Urothelium cell line (cell line): Measurements from ENCODE around the gene COQ10B.

Experiments used
- DNase-seq: peaks from one replicate; pipeline ENCODE4 v3.0.0; 2011; ENCODE audit warnings: low spot score, mixed read lengths
- FAIRE-seq: peaks from 2 replicates; lab custom pipeline; 2011; peaks lifted over from hg19 to GRCh38; lab: Jason Lieb, UNC

The COQ10B gene

DNA sequence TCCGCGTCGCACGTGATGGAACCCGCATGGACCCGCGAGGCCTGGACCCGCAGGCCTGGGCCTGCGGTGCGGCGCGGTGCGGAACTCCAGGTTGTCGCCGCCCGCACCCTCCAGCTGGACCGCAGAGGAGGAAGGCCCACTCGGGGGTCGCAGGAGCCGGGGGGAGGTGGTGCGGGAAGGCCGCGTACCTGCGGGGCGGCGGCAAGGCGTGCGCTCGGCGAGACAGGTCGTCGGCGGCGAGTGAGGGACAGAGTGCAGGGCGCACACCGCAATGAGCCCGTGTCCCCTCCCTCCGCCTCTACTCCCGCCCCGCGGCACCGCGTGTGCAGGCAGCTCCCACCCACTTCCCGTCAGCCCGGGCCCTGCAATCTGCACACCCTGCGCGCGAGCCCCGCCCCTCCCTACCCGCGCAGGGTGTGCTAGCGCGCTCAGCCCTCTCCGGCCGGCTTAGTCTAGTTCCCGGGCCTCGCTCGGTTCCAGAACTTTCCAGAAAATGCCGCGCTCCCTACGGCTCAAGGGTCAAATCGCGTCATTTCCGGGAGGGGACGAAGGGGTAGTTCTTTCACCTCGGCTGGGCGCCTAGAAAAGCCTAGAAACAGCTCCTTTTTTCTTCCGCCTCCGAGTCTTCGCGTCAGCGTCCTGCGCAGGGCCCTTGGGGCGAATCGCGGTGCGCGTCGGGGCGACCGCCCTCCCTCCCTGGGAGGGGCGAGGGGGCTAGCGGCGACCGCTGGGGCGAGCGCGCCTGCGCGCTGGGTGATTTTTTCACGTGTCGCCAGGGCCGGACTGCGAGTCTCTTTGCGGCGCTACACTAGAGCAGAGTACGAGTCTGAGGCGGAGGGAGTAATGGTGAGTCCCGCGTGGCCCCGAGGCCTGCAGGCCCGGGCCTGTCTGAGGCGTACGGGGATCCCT is 46.5 kb downstream of the COQ10B start, which contains the start of the genes HSPD1 and HSPE1:
Gene HSPD1 (minus strand): TSS at position 247 of the 909 bp plus-strand sequence. CDS start 992 bp downstream, outside the sequence.
Gene HSPE1 (plus strand): TSS at position 786 of the 909 bp plus-strand sequence. CDS start 58 bp downstream, at position 844.
- FAIRE-seq, result peak; percentile 77
- peak; percentile 97 for DNase-seq

DNA sequence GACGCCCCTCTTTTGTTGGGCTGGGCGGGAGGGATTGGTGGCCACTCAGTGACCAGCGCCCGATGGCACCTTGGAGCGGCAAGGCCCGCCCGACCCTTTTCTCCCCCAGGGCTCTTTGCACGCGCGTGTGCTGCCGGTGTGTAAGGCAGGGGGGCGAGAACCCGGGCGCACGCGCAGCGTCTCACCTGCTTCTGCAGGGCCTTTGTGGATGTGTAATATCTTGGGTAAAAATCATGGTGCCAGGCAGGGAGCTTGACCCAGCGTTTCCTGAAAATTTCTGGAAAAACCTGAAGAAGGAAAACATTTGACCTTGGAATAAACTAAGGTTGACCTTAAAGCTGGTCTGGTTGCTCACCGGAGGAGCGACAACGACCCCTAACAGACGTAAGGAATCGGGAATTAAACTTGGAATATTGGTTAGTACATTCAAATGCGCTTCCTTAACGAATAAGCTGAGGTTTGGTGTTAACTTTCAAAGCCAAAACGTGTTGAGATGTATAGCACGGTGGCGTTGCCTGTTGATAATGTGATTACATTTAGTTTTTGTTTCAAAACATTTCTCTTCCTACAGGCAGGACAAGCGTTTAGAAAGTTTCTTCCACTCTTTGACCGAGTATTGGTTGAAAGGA is 47.3 kb downstream of the COQ10B start:
- no peak for FAIRE-seq
- DNase-seq, result no peak

GRCh38 chr2:197502201-197502600 is 48.8 kb downstream of the COQ10B start:
- DNase-seq (no peak), FAIRE-seq (no peak)

DNA sequence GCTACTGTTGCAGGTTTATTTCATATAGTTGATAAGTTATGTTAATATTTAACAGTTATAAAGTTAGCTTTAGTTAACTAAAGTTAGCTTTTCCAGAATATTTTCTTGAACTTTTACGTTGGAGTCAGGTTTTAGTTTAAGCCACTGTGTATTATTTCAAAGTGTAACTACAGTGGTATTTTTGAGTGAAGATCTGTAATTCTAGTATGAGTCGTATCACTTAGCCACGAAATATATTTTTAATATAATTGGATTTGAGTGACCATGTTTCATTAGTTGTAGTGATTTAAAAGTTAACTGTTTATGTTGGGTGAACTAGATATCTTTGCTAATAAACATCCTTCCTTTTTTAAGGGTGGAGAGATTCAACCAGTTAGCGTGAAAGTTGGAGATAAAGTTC is 49.3 kb downstream of the COQ10B start:
- FAIRE-seq, result no peak
- DNase-seq, result no peak

DNA sequence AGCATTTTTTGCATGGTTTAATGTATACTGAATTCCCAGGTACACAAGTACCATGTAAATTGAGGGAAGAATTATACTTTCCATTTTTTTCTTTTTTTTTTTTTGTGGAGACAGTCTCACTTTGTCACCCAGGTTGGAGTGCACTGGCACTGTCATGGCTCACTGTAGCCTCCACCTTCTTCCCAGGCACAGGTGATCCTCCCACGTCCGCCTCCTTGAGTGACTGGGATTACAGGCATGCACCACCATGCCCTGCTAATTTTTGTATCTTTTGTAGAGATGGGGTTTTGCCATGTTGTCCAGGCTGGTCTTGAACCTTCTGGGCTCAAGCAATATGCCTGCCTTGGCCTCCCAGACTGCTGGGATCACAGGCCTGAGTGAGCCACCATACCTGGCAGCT is 50.6 kb downstream of the COQ10B start:
- no peak for DNase-seq
- FAIRE-seq, result no peak

DNA sequence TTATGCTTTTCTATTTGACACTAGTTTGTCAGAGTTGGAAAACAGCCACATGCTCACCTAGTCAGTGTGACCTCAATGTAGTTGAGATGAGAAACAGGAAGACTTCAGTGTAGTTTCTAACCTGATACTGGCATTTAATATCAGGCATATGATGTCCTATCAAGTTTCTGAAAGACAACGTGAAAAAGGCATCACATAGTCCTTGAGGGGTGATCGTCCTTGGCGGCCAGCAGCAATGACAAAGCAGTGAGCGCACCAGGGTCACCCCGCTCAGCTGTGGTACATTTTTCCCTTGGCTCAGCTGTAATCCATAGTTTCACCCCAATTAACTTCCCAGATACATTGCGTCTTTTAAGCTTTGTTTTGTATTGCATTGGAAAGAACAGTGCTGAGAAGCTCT is 51.2 kb downstream of the COQ10B start:
- FAIRE-seq (no peak), DNase-seq (no peak)

GRCh38 chr2:197506658-197507057 is 53.3 kb downstream of the COQ10B start:
- FAIRE-seq (no peak), DNase-seq (no peak)

DNA sequence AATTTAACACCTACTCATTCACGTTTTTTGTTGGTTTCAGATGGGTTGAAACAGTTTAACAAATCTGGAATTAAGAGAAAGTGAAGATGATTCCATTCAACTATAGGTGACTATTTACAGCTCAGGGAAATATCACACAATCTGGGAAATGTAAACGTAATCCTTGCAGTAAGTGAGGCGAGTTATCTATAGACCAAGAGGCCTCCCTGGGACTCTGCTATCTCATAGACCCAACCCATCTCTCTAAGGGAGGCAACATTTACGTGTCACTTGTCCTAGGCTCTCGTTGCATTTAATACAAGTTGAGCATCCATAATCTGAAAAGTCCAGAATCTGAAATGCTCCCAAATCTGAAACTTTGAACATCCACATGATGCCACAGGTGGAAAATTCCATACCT is 60.6 kb downstream of the COQ10B start:
- DNase-seq, result no peak
- no peak for FAIRE-seq

GRCh38 chr2:197514754-197515153 is 61.4 kb downstream of the COQ10B start:
- DNase-seq, result no peak
- no peak for FAIRE-seq

GRCh38 chr2:197515315-197515738 is 62.0 kb downstream of the COQ10B start:
- DNase-seq, result peak; percentile 4
- FAIRE-seq, result no peak

GRCh38 chr2:197515739-197516392 is 62.5 kb downstream of the COQ10B start, which contains the start of gene MOB4:
MOB4 (plus strand) TSS chr2:197516066; CDS start chr2:197516087, 21 bp downstream.
- FAIRE-seq (peak; percentile 86), DNase-seq (peak; percentile 94)

- FAIRE-seq (no peak), DNase-seq (peak; percentile 23)
These were observed 63.0 kb downstream of the COQ10B start for GRCh38 chr2:197516393-197516761.

GRCh38 chr2:197517150-197517549 is 63.8 kb downstream of the COQ10B start:
- DNase-seq, result no peak
- no peak for FAIRE-seq
